ENCODE data around the gene ZNF664. TPM values are rescaled to one million over a fixed set of nuclear protein-coding genes. Genes with fewer than 3 reads are reported as not detected.
A peak's percentile ranks its signal among the peaks of the same experiment; 100 is the strongest.

The ZNF664 gene
- total and polyA plus RNA-seq, 2 experiments from 2014 or later: 11.3 to 29.1 TPM

GRCh38 chr12:124027753-124028554, 54.9 kb downstream of the ZNF664 start:
- 83% methylated on average over 18 of the region's 18 CpGs for WGBS, 2 experiments (ENCODE audit: low coverage in 1 of 2, low lambda C conversion rate in 2 of 2, missing lambda C conversion rate in 2 of 2)
- no peaks in the 10 kb centered on the region for H3K27me3 ChIP-seq (replicated peaks; ENCODE audit: insufficient read depth)
- no peak overlapping the region for H3K27ac ChIP-seq
- H3K9ac ChIP-seq: no peak overlapping the region
- TF ChIP-seq EZH2phosphoT487 (IDR thresholded peaks at IDR 0.05; ENCODE audit: insufficient read depth, low read depth) (no peak), EZH2 (IDR thresholded peaks at IDR 0.05; ENCODE audit: insufficient read depth, poor library complexity, severe bottlenecking) (no peak)
- H3K4me1 ChIP-seq (ENCODE audit: insufficient read depth): peaks cover 45% of the 10 kb centered on the region
- no peaks in the 10 kb centered on the region for H3K79me2 ChIP-seq (ENCODE audit: insufficient read depth)
- H3K36me3 ChIP-seq (ENCODE audit: low read depth): no peaks in the 10 kb centered on the region
- H3F3A ChIP-seq (ENCODE audit: insufficient read depth): peaks cover 38% of the 10 kb centered on the region
- no peaks in the 10 kb centered on the region for H3K9me2 ChIP-seq (ENCODE audit: insufficient read depth)
- in situ Hi-C loops (cut with MboI): no loop called here
- no peak overlapping the region for H2AFZ ChIP-seq
- H3K9me3 ChIP-seq (ENCODE audit: low read depth): no peaks in the 10 kb centered on the region
- H3K4me3 ChIP-seq: no peak overlapping the region
- no peak for DNase-seq
- H4K20me1 ChIP-seq (ENCODE audit: insufficient read depth): no peaks in the 10 kb centered on the region
- H3K4me2 ChIP-seq (ENCODE audit: unreplicated experiment): no peak overlapping the region

- Histone ChIP-seq H3K9ac (no peak overlapping the region), H3F3A (ENCODE audit: insufficient read depth) (peaks cover 38% of the 10 kb centered on the region), H3K4me3 (no peak overlapping the region), H2AFZ (no peak overlapping the region), H3K27me3 (replicated peaks; ENCODE audit: insufficient read depth) (no peaks in the 10 kb centered on the region), H3K9me3 (ENCODE audit: low read depth) (no peaks in the 10 kb centered on the region), H4K20me1 (ENCODE audit: insufficient read depth) (no peaks in the 10 kb centered on the region), H3K36me3 (ENCODE audit: low read depth) (no peaks in the 10 kb centered on the region), H3K4me2 (ENCODE audit: unreplicated experiment) (no peak overlapping the region), H3K4me1 (ENCODE audit: insufficient read depth) (peaks cover 45% of the 10 kb centered on the region), H3K27ac (no peak overlapping the region), H3K79me2 (ENCODE audit: insufficient read depth) (no peaks in the 10 kb centered on the region), H3K9me2 (ENCODE audit: insufficient read depth) (no peaks in the 10 kb centered on the region)
- no peak for TF ChIP-seq EZH2phosphoT487 (IDR thresholded peaks at IDR 0.05; ENCODE audit: insufficient read depth, low read depth)
- no peak for TF ChIP-seq EZH2 (IDR thresholded peaks at IDR 0.05; ENCODE audit: insufficient read depth, poor library complexity, severe bottlenecking)
- 88 to 90% methylated on average over 5 of the region's 5 CpGs for WGBS, 2 experiments (ENCODE audit: low coverage in 1 of 2, low lambda C conversion rate in 2 of 2, missing lambda C conversion rate in 2 of 2)
- no peak for DNase-seq
- in situ Hi-C loops (cut with MboI): no loop called here
Measured at GRCh38 chr12:124028555-124028925, 55.5 kb downstream of the ZNF664 start.

- H3K4me1 ChIP-seq (ENCODE audit: insufficient read depth): peaks cover 34% of the 10 kb centered on the region
- no peak for DNase-seq
- H3K79me2 ChIP-seq (ENCODE audit: insufficient read depth): no peaks in the 10 kb centered on the region
- H3K9me3 ChIP-seq (ENCODE audit: low read depth): no peaks in the 10 kb centered on the region
- H3F3A ChIP-seq (ENCODE audit: insufficient read depth): peaks cover 38% of the 10 kb centered on the region
- H4K20me1 ChIP-seq (ENCODE audit: insufficient read depth): no peaks in the 10 kb centered on the region
- no peaks in the 10 kb centered on the region for H3K27me3 ChIP-seq (replicated peaks; ENCODE audit: insufficient read depth)
- H3K27ac ChIP-seq: peak overlapping the region; percentile 90
- peak overlapping the region; percentile 71 for H3K9ac ChIP-seq
- TF ChIP-seq EZH2 (IDR thresholded peaks at IDR 0.05; ENCODE audit: insufficient read depth, poor library complexity, severe bottlenecking) (no peak), EZH2phosphoT487 (IDR thresholded peaks at IDR 0.05; ENCODE audit: insufficient read depth, low read depth) (no peak)
- H3K4me3 ChIP-seq: peak overlapping the region; percentile 47
- in situ Hi-C loops (cut with MboI): no loop called here
- H2AFZ ChIP-seq: peak overlapping the region; percentile 32
- H3K4me2 ChIP-seq (ENCODE audit: unreplicated experiment): peak overlapping the region; percentile 66
- no peaks in the 10 kb centered on the region for H3K9me2 ChIP-seq (ENCODE audit: insufficient read depth)
- 80 to 81% methylated on average over 12 of the region's 12 CpGs for WGBS, 2 experiments (ENCODE audit: low coverage in 1 of 2, low lambda C conversion rate in 2 of 2, missing lambda C conversion rate in 2 of 2)
- H3K36me3 ChIP-seq (ENCODE audit: low read depth): no peaks in the 10 kb centered on the region
Measured at GRCh38 chr12:124030008-124030407, 57.0 kb downstream of the ZNF664 start.

- Histone ChIP-seq H3K27me3 (replicated peaks; ENCODE audit: insufficient read depth) (no peaks in the 10 kb centered on the region), H2AFZ (peak overlapping the region; percentile 32), H3K4me1 (ENCODE audit: insufficient read depth) (peaks cover 34% of the 10 kb centered on the region), H3F3A (ENCODE audit: insufficient read depth) (peaks cover 38% of the 10 kb centered on the region), H3K4me2 (ENCODE audit: unreplicated experiment) (peak overlapping the region; percentile 66), H3K36me3 (ENCODE audit: low read depth) (no peaks in the 10 kb centered on the region), H3K9ac (peak overlapping the region; percentile 71), H3K27ac (peak overlapping the region; percentile 90), H3K79me2 (ENCODE audit: insufficient read depth) (no peaks in the 10 kb centered on the region), H3K4me3 (peak overlapping the region; percentile 47), H4K20me1 (ENCODE audit: insufficient read depth) (no peaks in the 10 kb centered on the region), H3K9me2 (ENCODE audit: insufficient read depth) (no peaks in the 10 kb centered on the region), H3K9me3 (ENCODE audit: low read depth) (no peaks in the 10 kb centered on the region)
- WGBS, 2 experiments (ENCODE audit: low coverage in 1 of 2, low lambda C conversion rate in 2 of 2, missing lambda C conversion rate in 2 of 2): 1% methylated on average over 12 of the region's 12 CpGs
- DNase-seq: peak; percentile 94
- in situ Hi-C loops (cut with MboI): no loop called here
- TF ChIP-seq EZH2 (IDR thresholded peaks at IDR 0.05; ENCODE audit: insufficient read depth, poor library complexity, severe bottlenecking) (no peak), EZH2phosphoT487 (IDR thresholded peaks at IDR 0.05; ENCODE audit: insufficient read depth, low read depth) (no peak)
Measured at GRCh38 chr12:124030510-124030909, 57.5 kb downstream of the ZNF664 start.

All from GM23248 (cell line).